GM13977 (cell line): ENCODE measurements around the gene EXOC3L4.

ENCODE experiments used
- DNase-seq: peaks from one replicate; pipeline ENCODE4 v3.0.0; 2012; ENCODE audit warnings: low spot score
- CTCF ChIP-seq: IDR thresholded peaks from 2 replicates; pipeline ENCODE4 v1.5.1; 2012; ENCODE audit warnings: mild to moderate bottlenecking, control low read depth; ENCODE audit not compliant: insufficient read depth; ENCODE audit errors: extremely low read depth, missing control alignments
- in situ Hi-C: fragments of 300-500 bp; cut with MboI; formaldehyde crosslinking; loops from one replicate; pipeline ENCODE4 v1.12.0; 2022; ENCODE audit warnings: low sequenced_read_pairs, low pct_unique_long_range_greater_than_20kb, mixed read lengths, inconsistent platforms; ENCODE audit not compliant: unreplicated experiment

EXOC3L4 gene

GRCh38 chr14:103064978-103065377 is 29.5 kb upstream of the EXOC3L4 start:
- in situ Hi-C loops, result no loop called here
- no peak for TF ChIP-seq CTCF
- DNase-seq, result no peak

GRCh38 chr14:103065861-103066260 is 28.7 kb upstream of the EXOC3L4 start:
- no peak for DNase-seq
- in situ Hi-C loops, result no loop called here
- no peak for TF ChIP-seq CTCF

GRCh38 chr14:103066399-103066798 is 28.1 kb upstream of the EXOC3L4 start:
- in situ Hi-C loops, result no loop called here
- DNase-seq, result no peak
- no peak for TF ChIP-seq CTCF

- TF ChIP-seq CTCF, result no peak
- no peak for DNase-seq
Measured at GRCh38 chr14:103067231-103067954, 27.1 kb upstream of the EXOC3L4 start.

GRCh38 chr14:103068351-103069073 is 26.0 kb upstream of the EXOC3L4 start:
- in situ Hi-C loops, result no loop called here
- DNase-seq, result no peak

More at GRCh38 chr14:103067231-103067954, 27.1 kb upstream of the EXOC3L4 start:
- in situ Hi-C loops, result no loop called here

More at GRCh38 chr14:103068351-103069073, 26.0 kb upstream of the EXOC3L4 start:
- no peak for TF ChIP-seq CTCF
